ENCODE data around the gene FLACC1.
"Not testable (repeated sequence)": the region's sequence is repeated elsewhere in the genome, so short reads cannot be mapped to it uniquely, and the experiment has no call there.

FLACC1 gene

GRCh38 chr2:201347138-201347537 is 10.0 kb downstream of the FLACC1 start:
- DNase-seq = no peak

GRCh38 chr2:201345625-201346213 is 11.4 kb downstream of the FLACC1 start:
- no peak for DNase-seq

GRCh38 chr2:201344663-201345366 is 12.3 kb downstream of the FLACC1 start:
- DNase-seq = no peak

GRCh38 chr2:201343559-201343958 is 13.6 kb downstream of the FLACC1 start:
- DNase-seq = no peak

- DNase-seq = no peak
Observed at GRCh38 chr2:201342923-201343322, 14.2 kb downstream of the FLACC1 start.

- no peak for DNase-seq
Observed at GRCh38 chr2:201329409-201329808, 27.7 kb downstream of the FLACC1 start.

GRCh38 chr2:201327678-201328077 is 29.5 kb downstream of the FLACC1 start:
- DNase-seq = no peak

- no peak for DNase-seq
Observed at GRCh38 chr2:201322772-201323171, 34.4 kb downstream of the FLACC1 start.

GRCh38 chr2:201320701-201321100 is 36.4 kb downstream of the FLACC1 start:
- no peak for DNase-seq

- no peak for DNase-seq
Observed at GRCh38 chr2:201320257-201320656, 36.9 kb downstream of the FLACC1 start.

- no peak for DNase-seq
Observed at GRCh38 chr2:201319511-201319910, 37.6 kb downstream of the FLACC1 start.

- DNase-seq = no peak
Observed at GRCh38 chr2:201313362-201313761, 43.8 kb downstream of the FLACC1 start.

GRCh38 chr2:201308914-201309313 is 48.2 kb downstream of the FLACC1 start:
- DNase-seq = no peak

- no peak for DNase-seq
Observed at GRCh38 chr2:201307876-201308275, 49.3 kb downstream of the FLACC1 start.

GRCh38 chr2:201299929-201300328 is 57.2 kb downstream of the FLACC1 start:
- DNase-seq = not testable (repeated sequence)

GRCh38 chr2:201298462-201299052 is 58.6 kb downstream of the FLACC1 start:
- DNase-seq = no peak

- DNase-seq = not testable (repeated sequence)
Observed at GRCh38 chr2:201290457-201291148, 66.5 kb downstream of the FLACC1 start.

GRCh38 chr2:201285499-201285898 is 71.6 kb downstream of the FLACC1 start:
- DNase-seq = no peak

GRCh38 chr2:201280191-201281040 is 76.7 kb downstream of the FLACC1 start:
- no peak for DNase-seq

- DNase-seq = no peak
Observed at GRCh38 chr2:201279079-201279478, 78.1 kb downstream of the FLACC1 start.

- DNase-seq = no peak
Observed at GRCh38 chr2:201276511-201276910, 80.6 kb downstream of the FLACC1 start.

- DNase-seq = no peak
Observed at GRCh38 chr2:201275990-201276389, 81.2 kb downstream of the FLACC1 start.

GRCh38 chr2:201275069-201275468 is 82.1 kb downstream of the FLACC1 start:
- DNase-seq = no peak
